Measurements from ENCODE around the gene AHNAK2.

Gene AHNAK2

DNA sequence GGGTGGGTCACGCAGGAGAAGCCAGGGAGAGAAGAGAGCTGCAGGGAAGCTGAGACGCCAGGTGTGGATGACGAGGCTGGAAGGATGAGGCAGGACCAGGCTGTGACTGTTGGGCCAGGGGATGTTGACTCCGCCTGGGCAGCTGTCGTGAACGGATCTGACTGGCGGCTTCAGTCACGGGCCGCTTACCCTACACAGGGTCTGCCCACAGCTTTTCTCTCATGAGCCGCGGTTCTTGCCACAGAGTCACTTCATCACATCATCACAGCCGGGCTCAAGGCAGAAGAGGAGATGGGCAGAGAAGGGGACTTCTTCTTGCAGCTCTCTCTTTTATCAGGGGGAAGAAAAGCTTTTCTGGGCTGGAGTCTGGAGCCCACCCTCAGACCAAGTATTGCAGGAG lies 15.1 kb upstream of the AHNAK2 start (continued):
- TF ChIP-seq PRDM4 (tag by site-specific recombination; IDR thresholded peaks at IDR 0.05), result no peak
- TF ChIP-seq, protein P1, sequence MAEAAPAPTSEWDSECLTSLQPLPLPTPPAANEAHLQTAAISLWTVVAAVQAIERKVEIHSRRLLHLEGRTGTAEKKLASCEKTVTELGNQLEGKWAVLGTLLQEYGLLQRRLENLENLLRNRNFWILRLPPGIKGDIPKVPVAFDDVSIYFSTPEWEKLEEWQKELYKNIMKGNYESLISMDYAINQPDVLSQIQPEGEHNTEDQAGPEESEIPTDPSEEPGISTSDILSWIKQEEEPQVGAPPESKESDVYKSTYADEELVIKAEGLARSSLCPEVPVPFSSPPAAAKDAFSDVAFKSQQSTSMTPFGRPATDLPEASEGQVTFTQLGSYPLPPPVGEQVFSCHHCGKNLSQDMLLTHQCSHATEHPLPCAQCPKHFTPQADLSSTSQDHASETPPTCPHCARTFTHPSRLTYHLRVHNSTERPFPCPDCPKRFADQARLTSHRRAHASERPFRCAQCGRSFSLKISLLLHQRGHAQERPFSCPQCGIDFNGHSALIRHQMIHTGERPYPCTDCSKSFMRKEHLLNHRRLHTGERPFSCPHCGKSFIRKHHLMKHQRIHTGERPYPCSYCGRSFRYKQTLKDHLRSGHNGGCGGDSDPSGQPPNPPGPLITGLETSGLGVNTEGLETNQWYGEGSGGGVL (tag by site-specific recombination; IDR thresholded peaks at IDR 0.05), result no peak
- no peak for TF ChIP-seq ZNF747 (tag by site-specific recombination; IDR thresholded peaks at IDR 0.05)

DNA sequence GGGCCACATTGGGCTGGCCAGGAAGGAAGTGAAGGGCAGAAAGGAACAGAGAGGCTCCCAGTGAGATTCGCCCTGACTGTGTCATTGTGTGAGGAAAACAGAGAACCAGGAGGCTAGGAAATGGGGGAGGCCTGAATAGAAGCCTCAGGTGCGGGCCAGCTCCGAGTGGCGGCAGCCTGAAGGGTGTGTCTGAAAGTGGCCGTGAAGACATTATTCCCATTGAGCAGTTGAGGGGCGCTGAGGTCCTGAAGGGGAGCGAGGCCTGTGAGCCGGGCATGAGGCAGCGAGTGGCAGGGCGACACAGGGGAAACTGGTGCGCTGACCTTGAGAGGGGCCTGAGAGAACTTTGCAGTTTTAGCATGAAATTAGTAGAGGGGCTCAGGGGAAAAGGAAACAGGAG lies 14.3 kb upstream of the AHNAK2 start:
- POLR2A ChIA-PET, result no interaction called here
- CTCF ChIA-PET, result no interaction called here
- Histone ChIP-seq H3K4me1 (ENCODE audit: control insufficient read depth, insufficient read depth, low read length) (no peaks in the 10 kb centered on the region), H3K27ac (ENCODE audit: extremely low read depth, low read depth, low read length) (no peak overlapping the region), H3K36me3 (ENCODE audit: control insufficient read depth in 2 of 2, insufficient read depth in 1 of 2, low read length in 2 of 2) (peaks cover 5 to 49% of the 10 kb centered on the region in 2 experiments; a peak in 2 of 3 replicates), H3K9me3 (ENCODE audit: control insufficient read depth, insufficient read depth, low read depth, low read length) (no peaks in the 10 kb centered on the region), H3K4me3 (ENCODE audit: low read depth, low read length) (no peak overlapping the region)
- TF ChIP-seq ZNF843 (tag by site-specific recombination; IDR thresholded peaks at IDR 0.05) (no peak), ZNF433 (tag by site-specific recombination; IDR thresholded peaks at IDR 0.05; ENCODE audit: low read depth) (no peak), ZNF174 (tag by site-specific recombination; IDR thresholded peaks at IDR 0.05) (no peak), TCF7L2 (IDR thresholded peaks at IDR 0.05; ENCODE audit: borderline replicate concordance, low read depth, low read length) (no peak)
- TF ChIP-seq, protein P2, sequence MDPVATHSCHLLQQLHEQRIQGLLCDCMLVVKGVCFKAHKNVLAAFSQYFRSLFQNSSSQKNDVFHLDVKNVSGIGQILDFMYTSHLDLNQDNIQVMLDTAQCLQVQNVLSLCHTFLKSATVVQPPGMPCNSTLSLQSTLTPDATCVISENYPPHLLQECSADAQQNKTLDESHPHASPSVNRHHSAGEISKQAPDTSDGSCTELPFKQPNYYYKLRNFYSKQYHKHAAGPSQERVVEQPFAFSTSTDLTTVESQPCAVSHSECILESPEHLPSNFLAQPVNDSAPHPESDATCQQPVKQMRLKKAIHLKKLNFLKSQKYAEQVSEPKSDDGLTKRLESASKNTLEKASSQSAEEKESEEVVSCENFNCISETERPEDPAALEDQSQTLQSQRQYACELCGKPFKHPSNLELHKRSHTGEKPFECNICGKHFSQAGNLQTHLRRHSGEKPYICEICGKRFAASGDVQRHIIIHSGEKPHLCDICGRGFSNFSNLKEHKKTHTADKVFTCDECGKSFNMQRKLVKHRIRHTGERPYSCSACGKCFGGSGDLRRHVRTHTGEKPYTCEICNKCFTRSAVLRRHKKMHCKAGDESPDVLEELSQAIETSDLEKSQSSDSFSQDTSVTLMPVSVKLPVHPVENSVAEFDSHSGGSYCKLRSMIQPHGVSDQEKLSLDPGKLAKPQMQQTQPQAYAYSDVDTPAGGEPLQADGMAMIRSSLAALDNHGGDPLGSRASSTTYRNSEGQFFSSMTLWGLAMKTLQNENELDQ (tag by site-specific recombination; IDR thresholded peaks at IDR 0.05; ENCODE audit: low read depth), result no peak

GRCh38 chr14:104991896-104992230 lies 13.7 kb upstream of the AHNAK2 start:
- POLR2A ChIA-PET, result no interaction called here
- no peak overlapping the region for H3K27ac ChIP-seq (ENCODE audit: extremely low read depth, low read depth, low read length)
- peaks cover 5 to 49% of the 10 kb centered on the region in 2 experiments; a peak in 2 of 3 replicates for H3K36me3 ChIP-seq (ENCODE audit: control insufficient read depth in 2 of 2, insufficient read depth in 1 of 2, low read length in 2 of 2)
- CTCF ChIA-PET, result no interaction called here
- no peaks in the 10 kb centered on the region for H3K4me1 ChIP-seq (ENCODE audit: control insufficient read depth, insufficient read depth, low read length)
- H3K4me3 ChIP-seq (ENCODE audit: low read depth, low read length), result no peak overlapping the region
- 0 out of 2 replicates have a peak, but pooled peaks have one; percentile 13 for TF ChIP-seq ZFHX2 (tag by site-specific recombination; conservative IDR thresholded peaks at IDR 0.05)
- TF ChIP-seq ZNF169 (tag by site-specific recombination; IDR thresholded peaks at IDR 0.05), result peak; percentile 42; the same call in 1 of the 2 replicates
- TF ChIP-seq ZNF148 (tag by site-specific recombination; IDR thresholded peaks at IDR 0.05; ENCODE audit: borderline replicate concordance), result no peak; the same call in 1 of the 2 replicates
- TF ChIP-seq ZNF658 (tag by site-specific recombination; IDR thresholded peaks at IDR 0.05), result 0 out of 2 replicates have a peak, but pooled peaks have one; percentile 65
- H3K9me3 ChIP-seq (ENCODE audit: control insufficient read depth, insufficient read depth, low read depth, low read length), result no peaks in the 10 kb centered on the region

Data from HEK293 (cell line).